GM20000 (cell line): ENCODE measurements around the gene ORAI3.
"Not testable (repeated sequence)": the region's sequence is repeated elsewhere in the genome, so short reads cannot be mapped to it uniquely, and the experiment has no call there.

ENCODE experiments used
- DNase-seq: peaks from one replicate; pipeline ENCODE4 v3.0.0; 2012; ENCODE audit warnings: low spot score
- CTCF ChIP-seq: IDR thresholded peaks from 2 replicates; pipeline ENCODE4 v1.5.1; 2012; ENCODE audit warnings: mild to moderate bottlenecking, control low read depth; ENCODE audit errors: extremely low read depth, missing control alignments

Gene ORAI3

GRCh38 chr16:30928390-30928789, 20.5 kb upstream of the ORAI3 start:
- DNase-seq = no peak
- TF ChIP-seq CTCF = no peak

- no peak for DNase-seq
These were observed 19.7 kb upstream of the ORAI3 start for GRCh38 chr16:30929167-30929566.

GRCh38 chr16:30930160-30930571, 18.7 kb upstream of the ORAI3 start:
- DNase-seq = no peak
- no peak for TF ChIP-seq CTCF

More at GRCh38 chr16:30929167-30929566, 19.7 kb upstream of the ORAI3 start:
- no peak for TF ChIP-seq CTCF

GRCh38 chr16:30931068-30931650, 17.7 kb upstream of the ORAI3 start:
- no peak for DNase-seq
- TF ChIP-seq CTCF = no peak

- DNase-seq = no peak
- TF ChIP-seq CTCF = peak; percentile 51
These were observed 13.9 kb upstream of the ORAI3 start for GRCh38 chr16:30934827-30935557.

GRCh38 chr16:30937692-30938091, 11.2 kb upstream of the ORAI3 start:
- TF ChIP-seq CTCF = no peak
- DNase-seq = no peak

GRCh38 chr16:30939571-30939970, 9.3 kb upstream of the ORAI3 start:
- DNase-seq = not testable (repeated sequence)
